ENCODE data around the gene DACH1. TPM values are rescaled to one million over a fixed set of nuclear protein-coding genes. Genes with fewer than 3 reads are reported as not detected.

The DACH1 gene
- total RNA-seq, 2 donors from 2014 or later: 0.13 TPM; not detected in 1

DNA sequence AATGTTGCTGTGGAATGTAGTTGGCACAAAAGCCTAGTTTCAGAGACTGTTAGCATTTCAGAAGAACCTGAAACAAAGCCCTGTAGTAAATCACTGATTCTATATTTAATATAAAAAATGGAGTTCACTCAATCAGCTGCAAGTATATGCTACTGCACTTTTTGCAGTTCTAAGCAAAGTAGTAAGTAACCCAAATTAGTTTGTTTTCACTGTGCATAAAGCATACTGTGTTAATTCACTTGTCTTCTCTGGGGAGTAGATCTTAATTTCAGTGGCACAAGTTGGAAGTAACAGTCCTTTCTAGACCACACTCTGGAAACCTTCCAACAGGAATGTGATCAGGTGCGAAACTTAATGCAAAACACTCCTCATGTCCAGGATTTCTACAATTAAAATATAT is 139.3 kb downstream of the DACH1 start:
- no peaks in the 10 kb centered on the region for H3K9me3 ChIP-seq (ENCODE audit: control insufficient read depth, low read length, poor library complexity, severe bottlenecking)
- no peak for ATAC-seq
- Mint-ChIP-seq H3K27ac (no peak overlapping the region), H3K4me3 (no peak overlapping the region), H3K36me3 (ENCODE audit: low read depth) (no peaks in the 10 kb centered on the region), H3K27me3 (no peaks in the 10 kb centered on the region), H3K4me1 (no peaks in the 10 kb centered on the region)
- DNase-seq: no peak

DNA sequence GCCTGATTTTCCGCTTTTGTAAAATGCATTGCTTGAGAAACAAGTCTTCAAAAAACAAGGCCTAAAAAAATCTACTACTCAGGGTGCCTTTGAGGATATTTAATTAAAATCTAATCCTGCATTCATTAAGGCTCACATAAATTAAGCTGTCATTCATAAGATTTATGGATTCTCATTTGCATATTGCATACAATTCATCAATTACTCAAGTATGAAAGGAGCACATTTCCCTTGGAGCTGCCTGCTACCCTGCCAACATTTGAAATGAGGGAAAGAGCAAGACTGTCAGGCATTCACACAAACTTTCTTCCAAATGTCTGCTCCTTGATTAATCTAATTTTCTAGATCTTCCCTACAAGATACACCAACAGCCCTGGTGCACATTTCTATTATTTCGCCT is 140.0 kb downstream of the DACH1 start:
- Mint-ChIP-seq H3K36me3 (ENCODE audit: low read depth) (no peaks in the 10 kb centered on the region), H3K27ac (no peak overlapping the region), H3K27me3 (no peaks in the 10 kb centered on the region), H3K4me3 (no peak overlapping the region), H3K4me1 (no peaks in the 10 kb centered on the region)
- H3K9me3 ChIP-seq (ENCODE audit: control insufficient read depth, low read length, poor library complexity, severe bottlenecking): no peaks in the 10 kb centered on the region
- no peak for DNase-seq
- no peak for ATAC-seq

DNA sequence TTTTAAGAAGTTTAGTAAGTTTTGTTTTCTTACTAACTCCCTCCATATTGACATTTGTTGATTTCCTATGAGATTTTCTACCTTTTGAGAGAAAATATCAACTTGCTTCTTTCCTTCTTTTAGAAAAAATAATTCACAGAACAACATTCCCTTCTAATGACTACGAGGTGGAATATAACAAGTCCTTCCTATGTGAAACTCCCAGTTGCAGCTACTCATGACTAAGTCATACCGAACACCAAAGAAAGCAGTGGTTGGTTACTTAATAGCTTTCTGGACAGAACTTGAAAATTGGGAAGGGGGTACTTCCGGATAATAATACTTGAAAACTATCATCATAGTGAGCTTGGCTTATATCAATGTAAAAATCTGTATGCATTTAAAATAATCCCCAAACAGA is 144.8 kb downstream of the DACH1 start:
- DNase-seq: no peak
- H3K4me1 Mint-ChIP-seq: no peaks in the 10 kb centered on the region

DNA sequence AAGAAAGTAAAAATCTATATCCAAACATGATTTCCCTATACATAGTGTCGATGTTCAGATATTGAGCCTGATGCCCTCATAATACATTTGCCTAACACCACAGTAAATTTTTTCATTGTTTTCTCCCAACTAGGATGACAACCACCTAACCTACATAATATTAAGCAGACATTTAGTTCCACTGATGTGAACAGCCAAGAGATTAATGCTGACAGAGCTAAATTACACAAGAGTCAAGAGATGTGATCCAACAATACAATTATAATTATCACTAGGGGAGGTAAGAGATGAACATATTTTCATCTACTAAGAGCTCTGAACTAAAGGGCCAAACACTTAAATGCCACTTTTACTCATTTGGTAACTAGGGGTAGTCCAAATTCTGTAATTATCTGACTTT is 145.9 kb downstream of the DACH1 start:
- no peak for ATAC-seq
- no peaks in the 10 kb centered on the region for H3K9me3 ChIP-seq (ENCODE audit: control insufficient read depth, low read length, poor library complexity, severe bottlenecking)
- H3K4me1 Mint-ChIP-seq: no peaks in the 10 kb centered on the region
- H3K36me3 Mint-ChIP-seq (ENCODE audit: low read depth): no peaks in the 10 kb centered on the region
- H3K27ac Mint-ChIP-seq: no peak overlapping the region
- H3K4me3 Mint-ChIP-seq: no peak overlapping the region
- no peaks in the 10 kb centered on the region for H3K27me3 Mint-ChIP-seq
- DNase-seq: no peak

More for the DNA sequence above, 144.8 kb downstream of the DACH1 start:
- H3K9me3 ChIP-seq (ENCODE audit: control insufficient read depth, low read length, poor library complexity, severe bottlenecking): no peaks in the 10 kb centered on the region
- Mint-ChIP-seq H3K27me3 (no peaks in the 10 kb centered on the region), H3K4me3 (no peak overlapping the region), H3K27ac (no peak overlapping the region), H3K36me3 (ENCODE audit: low read depth) (no peaks in the 10 kb centered on the region)
- no peak for ATAC-seq

DNA sequence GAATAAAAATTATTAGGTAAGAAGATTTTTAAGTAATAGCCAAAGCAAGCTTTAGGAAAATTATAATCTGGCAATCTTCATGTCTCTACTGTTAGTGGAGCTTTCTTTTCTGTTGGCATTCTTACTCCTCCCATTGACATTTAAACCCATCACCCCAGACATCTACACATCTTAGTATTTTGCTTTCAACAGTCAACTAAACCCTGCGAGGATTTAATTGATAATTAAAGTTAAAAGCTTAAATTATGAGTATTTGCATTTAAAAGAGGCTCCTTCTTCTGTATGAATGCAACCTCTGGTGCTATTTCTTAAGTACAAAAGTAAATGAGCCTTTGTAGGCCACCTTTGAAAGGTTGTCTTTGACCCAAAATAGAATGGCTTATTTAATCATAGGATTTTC is 148.1 kb downstream of the DACH1 start:
- H3K27ac Mint-ChIP-seq: no peak overlapping the region
- no peak for DNase-seq

DNA sequence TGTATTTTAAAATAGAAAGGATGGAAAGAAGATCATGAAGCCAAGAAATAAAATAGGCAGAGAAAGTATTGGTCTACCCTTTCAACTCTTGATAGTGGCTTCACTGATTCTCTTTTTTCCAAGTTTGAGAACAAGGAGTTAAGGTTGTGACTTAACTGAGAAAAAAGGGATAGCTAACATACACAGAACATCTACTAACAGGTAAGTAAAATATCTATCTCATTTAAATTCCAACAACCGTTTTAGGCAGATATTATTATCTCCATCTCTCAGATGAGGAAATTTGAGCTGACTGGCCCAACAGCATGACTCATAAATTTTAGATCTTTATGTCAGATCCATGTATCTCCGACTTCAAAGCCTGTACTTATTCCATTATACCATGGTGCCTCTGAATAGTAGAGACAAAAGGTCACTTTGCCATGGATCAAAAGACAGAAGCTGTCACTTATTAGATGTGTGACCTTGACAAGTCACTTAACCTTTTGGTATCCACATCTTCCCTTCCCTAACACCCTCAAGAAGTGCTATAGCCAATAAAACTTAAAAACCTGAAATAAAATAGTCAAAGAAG is 152.1 kb downstream of the DACH1 start:
- no peak overlapping the region for H3K27ac Mint-ChIP-seq
- ATAC-seq (no peak), DNase-seq (no peak)
- H3K4me3 Mint-ChIP-seq: no peak overlapping the region
- no peaks in the 10 kb centered on the region for H3K4me1 Mint-ChIP-seq
- no peaks in the 10 kb centered on the region for H3K9me3 ChIP-seq (ENCODE audit: control insufficient read depth, low read length, poor library complexity, severe bottlenecking)
- no peaks in the 10 kb centered on the region for H3K27me3 Mint-ChIP-seq
- no peaks in the 10 kb centered on the region for H3K36me3 Mint-ChIP-seq (ENCODE audit: low read depth)

More for the DNA sequence above, 148.1 kb downstream of the DACH1 start:
- Mint-ChIP-seq H3K4me1 (no peaks in the 10 kb centered on the region), H3K4me3 (no peak overlapping the region), H3K36me3 (ENCODE audit: low read depth) (no peaks in the 10 kb centered on the region), H3K27me3 (no peaks in the 10 kb centered on the region)
- no peak for ATAC-seq
- no peaks in the 10 kb centered on the region for H3K9me3 ChIP-seq (ENCODE audit: control insufficient read depth, low read length, poor library complexity, severe bottlenecking)

DNA sequence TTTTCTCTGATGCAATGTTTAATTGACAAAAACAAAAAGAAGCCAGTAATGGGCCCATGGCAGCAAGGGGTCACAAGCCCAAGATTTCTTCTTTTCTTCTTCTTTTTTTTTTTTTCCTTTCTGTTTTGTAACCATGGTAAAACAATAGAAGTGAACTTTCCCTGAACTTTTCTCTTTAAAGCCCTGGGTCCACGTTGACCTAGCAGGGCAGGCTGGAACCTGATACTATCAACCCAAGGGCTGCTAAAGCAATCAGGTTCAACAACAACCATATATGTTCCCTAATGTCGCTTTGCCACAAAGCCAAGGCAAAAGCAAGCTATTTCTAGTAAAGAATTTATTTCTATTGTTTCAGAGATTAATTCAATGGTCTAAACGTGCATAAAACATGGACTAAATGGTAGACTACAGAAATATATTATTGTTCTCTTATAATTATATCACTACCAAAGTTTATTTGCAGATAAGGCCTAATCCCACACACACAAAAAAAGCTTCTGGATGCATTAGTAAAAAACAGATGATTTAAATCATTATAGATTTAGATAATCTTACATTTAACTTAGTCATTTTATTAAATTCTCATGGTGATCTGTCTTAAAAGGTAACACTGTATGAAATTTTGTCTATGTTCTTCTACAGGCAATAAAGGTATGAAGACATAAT is 153.9 kb downstream of the DACH1 start:
- no peaks in the 10 kb centered on the region for H3K4me1 Mint-ChIP-seq
- H3K9me3 ChIP-seq (ENCODE audit: control insufficient read depth, low read length, poor library complexity, severe bottlenecking): no peaks in the 10 kb centered on the region
- ATAC-seq (no peak), DNase-seq (no peak)
- no peak overlapping the region for H3K27ac Mint-ChIP-seq
- no peak overlapping the region for H3K4me3 Mint-ChIP-seq
- no peaks in the 10 kb centered on the region for H3K27me3 Mint-ChIP-seq
- H3K36me3 Mint-ChIP-seq (ENCODE audit: low read depth): no peaks in the 10 kb centered on the region

DNA sequence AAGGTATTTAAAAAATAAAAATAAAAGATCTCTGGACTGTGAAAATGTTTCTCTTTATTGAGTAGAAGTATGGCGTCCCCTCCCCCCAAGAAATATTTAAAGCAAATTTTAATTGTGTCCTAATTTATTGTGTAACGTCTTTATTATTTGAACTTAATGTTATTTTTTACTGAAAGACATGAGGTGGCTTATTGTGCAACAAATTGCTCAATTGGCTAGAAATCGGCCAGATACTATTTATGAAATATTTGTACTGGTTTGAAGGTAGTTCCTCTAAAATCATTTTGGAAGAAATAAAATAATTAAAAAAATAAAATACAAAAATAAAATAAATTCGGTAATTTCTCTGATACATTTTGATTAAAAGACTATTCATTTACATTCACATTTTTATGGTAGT is 162.3 kb downstream of the DACH1 start:
- no peak overlapping the region for H3K27ac Mint-ChIP-seq
- H3K27me3 Mint-ChIP-seq: no peaks in the 10 kb centered on the region
- DNase-seq (no peak), ATAC-seq (no peak)
- no peaks in the 10 kb centered on the region for H3K36me3 Mint-ChIP-seq (ENCODE audit: low read depth)
- no peaks in the 10 kb centered on the region for H3K9me3 ChIP-seq (ENCODE audit: control insufficient read depth, low read length, poor library complexity, severe bottlenecking)
- H3K4me1 Mint-ChIP-seq: no peaks in the 10 kb centered on the region
- no peak overlapping the region for H3K4me3 Mint-ChIP-seq

DNA sequence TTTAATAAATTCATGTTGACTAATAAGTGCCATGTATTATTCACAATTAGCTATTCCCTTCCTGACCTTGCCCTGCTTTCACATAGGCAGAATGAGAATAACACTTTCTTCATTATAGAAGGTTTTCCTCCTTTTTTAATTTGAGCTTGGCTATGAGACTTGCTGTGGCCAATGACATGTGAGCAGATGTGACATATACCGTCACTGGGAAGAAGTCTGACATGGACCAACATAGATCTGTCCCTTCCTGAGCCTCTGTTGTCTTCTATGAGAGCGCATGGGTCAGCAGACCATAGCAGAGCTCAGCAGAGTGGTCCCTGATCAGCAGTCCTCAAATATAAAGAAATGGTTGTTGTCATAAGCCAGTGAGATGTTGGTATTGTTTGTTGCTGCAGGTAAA is 163.9 kb downstream of the DACH1 start:
- no peaks in the 10 kb centered on the region for H3K9me3 ChIP-seq (ENCODE audit: control insufficient read depth, low read length, poor library complexity, severe bottlenecking)
- no peak for ATAC-seq
- no peak for DNase-seq
- Mint-ChIP-seq H3K27ac (no peak overlapping the region), H3K36me3 (ENCODE audit: low read depth) (no peaks in the 10 kb centered on the region), H3K27me3 (no peaks in the 10 kb centered on the region), H3K4me1 (no peaks in the 10 kb centered on the region), H3K4me3 (no peak overlapping the region)

DNA sequence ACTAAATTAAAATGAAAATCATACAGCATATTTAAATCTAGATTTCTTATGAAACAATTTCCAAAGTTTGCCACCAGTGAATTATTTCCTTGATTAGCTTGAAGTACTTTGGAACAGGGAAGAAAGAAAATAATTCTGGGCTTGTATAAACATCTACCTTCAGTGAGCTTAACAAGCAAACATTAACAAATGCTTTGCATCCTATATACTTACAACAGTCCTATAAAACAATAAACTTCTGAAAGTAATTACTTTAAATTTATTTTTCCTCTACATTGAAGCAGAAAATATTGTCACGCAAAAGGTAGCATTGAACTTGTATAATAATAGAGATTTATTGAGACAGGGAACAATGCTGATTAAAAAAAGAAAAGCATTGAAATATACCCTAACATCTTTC is 164.8 kb downstream of the DACH1 start:
- no peaks in the 10 kb centered on the region for H3K9me3 ChIP-seq (ENCODE audit: control insufficient read depth, low read length, poor library complexity, severe bottlenecking)
- H3K27me3 Mint-ChIP-seq: no peaks in the 10 kb centered on the region
- no peak for DNase-seq
- H3K4me1 Mint-ChIP-seq: no peaks in the 10 kb centered on the region
- no peak for ATAC-seq
- H3K4me3 Mint-ChIP-seq: no peak overlapping the region
- H3K36me3 Mint-ChIP-seq (ENCODE audit: low read depth): no peaks in the 10 kb centered on the region
- H3K27ac Mint-ChIP-seq: no peak overlapping the region

DNA sequence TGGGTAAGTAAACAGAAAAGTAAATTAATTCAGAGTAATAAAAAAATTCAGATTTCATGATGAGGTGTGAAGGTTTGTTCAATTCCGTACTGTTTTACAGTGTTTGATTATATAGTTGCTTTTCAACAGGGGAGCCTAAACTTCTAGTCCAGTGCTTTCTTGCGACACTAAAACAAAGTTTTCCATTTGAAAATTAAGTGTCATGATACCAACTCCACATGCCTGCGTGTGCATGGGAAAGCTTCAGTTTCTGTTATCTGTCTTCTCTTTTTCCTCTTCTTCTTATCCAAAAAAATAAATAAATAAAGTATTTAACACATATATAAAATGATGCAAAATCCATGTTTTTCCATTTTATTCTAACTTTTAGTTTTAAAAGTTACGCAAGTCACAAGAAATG is 165.3 kb downstream of the DACH1 start:
- Mint-ChIP-seq H3K4me1 (no peaks in the 10 kb centered on the region), H3K27me3 (no peaks in the 10 kb centered on the region), H3K36me3 (ENCODE audit: low read depth) (no peaks in the 10 kb centered on the region), H3K4me3 (no peak overlapping the region), H3K27ac (no peak overlapping the region)
- no peak for DNase-seq
- no peaks in the 10 kb centered on the region for H3K9me3 ChIP-seq (ENCODE audit: control insufficient read depth, low read length, poor library complexity, severe bottlenecking)
- no peak for ATAC-seq

DNA sequence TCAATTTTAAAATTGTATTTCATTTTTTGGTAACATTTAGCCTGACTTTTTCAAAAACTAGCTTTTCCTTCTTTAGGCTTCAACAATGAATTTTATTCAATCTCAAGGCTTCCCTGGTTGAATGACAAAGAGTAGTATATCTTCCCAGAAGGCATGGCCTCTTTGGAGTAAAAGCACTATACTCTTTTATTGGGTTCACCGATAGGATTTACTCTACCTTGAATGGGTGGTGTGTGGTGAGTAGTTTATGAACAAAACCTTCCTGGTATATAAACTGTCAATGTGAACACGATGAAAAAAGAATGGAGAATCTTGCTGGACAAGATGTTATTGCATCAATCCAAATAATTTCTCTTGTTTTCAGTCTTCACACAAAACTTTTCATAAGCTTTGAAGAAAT is 167.7 kb downstream of the DACH1 start:
- no peak overlapping the region for H3K4me3 Mint-ChIP-seq
- H3K27ac Mint-ChIP-seq: no peak overlapping the region
- H3K27me3 Mint-ChIP-seq: no peaks in the 10 kb centered on the region
- H3K9me3 ChIP-seq (ENCODE audit: control insufficient read depth, low read length, poor library complexity, severe bottlenecking): no peaks in the 10 kb centered on the region
- H3K4me1 Mint-ChIP-seq: no peaks in the 10 kb centered on the region
- H3K36me3 Mint-ChIP-seq (ENCODE audit: low read depth): no peaks in the 10 kb centered on the region
- DNase-seq (no peak), ATAC-seq (no peak)

DNA sequence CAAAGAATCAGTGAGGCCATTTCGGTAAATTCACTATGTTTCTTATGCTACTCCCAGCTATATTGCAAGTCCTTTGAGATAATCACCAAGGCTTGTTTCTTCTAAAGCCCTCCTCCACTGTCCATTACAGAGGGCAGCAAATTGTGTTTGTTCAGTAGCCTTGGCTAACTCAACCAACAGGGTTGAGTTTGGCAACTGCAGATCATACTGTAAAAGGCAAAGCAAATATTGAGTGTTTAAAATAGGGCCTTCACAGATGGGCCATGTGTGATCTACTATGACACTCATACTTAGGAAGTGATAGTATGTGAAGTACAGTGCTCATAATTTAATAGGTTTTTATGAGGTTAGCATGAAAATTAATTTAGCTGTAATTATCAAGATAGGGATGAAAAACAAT is 171.3 kb downstream of the DACH1 start:
- Mint-ChIP-seq H3K27ac (no peak overlapping the region), H3K27me3 (no peaks in the 10 kb centered on the region), H3K4me3 (no peak overlapping the region), H3K4me1 (no peaks in the 10 kb centered on the region), H3K36me3 (ENCODE audit: low read depth) (no peaks in the 10 kb centered on the region)
- ATAC-seq (no peak), DNase-seq (no peak)
- H3K9me3 ChIP-seq (ENCODE audit: control insufficient read depth, low read length, poor library complexity, severe bottlenecking): no peaks in the 10 kb centered on the region

DNA sequence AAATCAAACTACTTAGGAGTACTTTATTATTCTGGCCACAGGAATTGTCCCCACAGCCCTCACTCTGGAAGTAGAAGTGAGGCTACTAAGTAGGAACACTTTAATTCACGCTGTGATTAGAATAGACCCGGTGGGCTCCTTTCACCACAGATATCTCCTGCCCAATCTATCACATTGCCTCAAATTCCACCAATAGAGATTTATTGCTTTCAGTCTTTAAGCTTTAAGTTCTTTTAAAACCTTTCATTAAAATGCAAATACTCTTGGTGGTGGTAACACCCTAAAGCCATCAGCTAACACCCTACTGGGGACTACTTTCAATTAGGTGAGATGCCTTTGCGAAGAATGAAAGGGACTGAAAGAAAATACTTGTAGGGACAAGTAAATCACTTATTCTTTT is 181.9 kb downstream of the DACH1 start:
- Mint-ChIP-seq H3K36me3 (ENCODE audit: low read depth) (no peaks in the 10 kb centered on the region), H3K4me1 (no peaks in the 10 kb centered on the region), H3K4me3 (no peak overlapping the region), H3K27ac (no peak overlapping the region), H3K27me3 (no peaks in the 10 kb centered on the region)
- ATAC-seq (no peak), DNase-seq (no peak)
- no peaks in the 10 kb centered on the region for H3K9me3 ChIP-seq (ENCODE audit: control insufficient read depth, low read length, poor library complexity, severe bottlenecking)
